NCI-H774 (cell line): ENCODE data around the gene PTPRN2.
A peak's percentile ranks its signal among the peaks of the same experiment; 100 is the strongest.
"Not testable (repeated sequence)": the region's sequence is repeated elsewhere in the genome, so short reads cannot be mapped to it uniquely, and the experiment has no call there.

Experiments used
- DNase-seq: peaks from one replicate; lab custom pipeline; 2025; lab: John Stamatoyannopoulos, UW

Gene PTPRN2

DNA sequence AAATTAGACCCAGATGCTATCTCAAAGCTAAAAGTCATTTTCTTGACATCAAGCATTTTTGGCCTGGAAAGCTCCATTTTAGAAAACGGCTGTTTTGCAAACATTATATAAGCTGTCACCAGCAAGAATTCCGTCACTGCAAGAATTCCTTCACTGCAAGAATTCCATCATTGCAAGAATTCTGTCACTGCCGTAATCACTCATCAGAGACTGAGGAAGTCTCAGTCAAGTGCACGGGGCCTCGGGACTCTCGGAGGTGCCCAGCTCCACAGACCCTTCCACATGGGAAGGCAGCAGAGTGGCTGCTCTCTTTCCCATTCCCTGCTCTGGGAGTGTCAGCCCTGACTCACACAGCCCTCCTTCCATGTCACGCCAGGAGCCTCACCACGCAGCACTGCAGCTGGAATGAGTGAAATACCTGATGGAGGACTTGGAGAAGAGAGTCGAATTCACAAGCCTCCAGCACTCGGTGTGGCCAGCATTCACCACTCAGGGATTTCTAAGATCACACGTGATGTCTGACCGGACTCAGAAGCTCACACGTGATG, 168.3 kb downstream of the PTPRN2 start:
- no peak for DNase-seq

DNA sequence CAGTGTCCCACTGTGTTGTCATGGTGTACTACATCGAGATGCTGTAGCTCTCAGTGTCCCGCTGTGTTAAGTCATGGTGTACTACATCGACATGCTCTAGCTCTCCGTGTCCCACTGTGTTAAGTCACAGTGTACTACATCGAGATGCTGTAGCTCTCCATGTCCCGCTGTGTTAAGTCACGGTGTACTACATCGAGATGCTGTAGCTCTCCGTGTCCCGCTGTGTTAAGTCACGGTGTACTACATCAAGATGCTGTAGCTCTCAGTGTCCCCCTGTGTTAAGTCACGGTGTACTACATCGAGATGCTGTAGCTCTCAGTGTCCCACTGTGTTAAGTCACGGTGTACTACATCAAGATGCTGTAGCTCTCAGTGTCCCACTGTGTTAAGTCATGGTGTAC, 169.2 kb downstream of the PTPRN2 start:
- DNase-seq, result not testable (repeated sequence)

DNA sequence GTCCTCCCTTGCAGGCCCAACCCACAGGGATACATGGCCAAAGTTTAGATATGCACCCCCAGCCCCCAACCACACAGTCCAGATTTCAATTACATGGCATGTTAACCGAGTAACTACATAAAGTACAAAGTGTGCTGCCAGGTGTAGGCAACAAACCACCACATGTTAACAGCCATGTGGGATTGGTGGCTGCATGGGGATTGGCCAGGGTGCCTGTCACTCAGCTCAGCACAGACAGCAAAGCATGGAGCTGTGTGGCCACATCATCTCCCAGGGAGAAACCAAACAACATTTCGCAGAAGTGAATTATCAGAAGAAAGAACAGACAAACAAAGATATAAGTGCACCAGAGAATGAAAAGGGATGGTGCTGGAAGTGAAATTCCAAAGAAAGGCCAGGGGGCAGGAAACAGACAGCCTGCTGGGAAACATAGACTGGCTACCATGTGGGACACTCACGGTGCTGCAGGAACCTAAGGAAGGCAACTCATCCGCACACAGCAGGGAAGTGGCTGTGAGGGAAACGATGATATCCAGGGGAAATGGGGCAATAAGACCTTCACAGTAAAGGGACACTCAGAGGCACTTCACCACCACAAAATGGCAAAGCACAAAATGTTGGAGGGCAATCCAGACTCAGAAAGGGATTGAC, 171.2 kb downstream of the PTPRN2 start:
- no peak for DNase-seq

DNA sequence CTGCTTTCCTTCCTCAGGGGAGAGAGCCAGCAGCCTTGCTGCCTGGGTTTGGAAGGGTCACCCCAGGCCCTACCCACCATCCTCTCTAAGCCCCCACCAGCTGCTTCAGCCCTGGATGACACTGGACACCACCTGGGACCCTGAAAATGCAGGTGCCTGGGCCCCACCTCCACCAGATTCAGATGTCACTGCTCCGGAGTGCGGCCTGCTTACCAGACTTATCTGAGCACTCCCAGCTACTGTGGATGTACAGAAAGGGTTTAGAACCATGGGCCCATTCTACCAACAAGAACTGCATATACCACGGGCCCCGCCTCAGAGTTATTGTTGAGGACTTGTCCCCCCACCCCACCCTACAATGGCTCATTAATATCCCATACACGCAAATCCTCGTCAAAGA, 172.3 kb downstream of the PTPRN2 start:
- no peak for DNase-seq

DNA sequence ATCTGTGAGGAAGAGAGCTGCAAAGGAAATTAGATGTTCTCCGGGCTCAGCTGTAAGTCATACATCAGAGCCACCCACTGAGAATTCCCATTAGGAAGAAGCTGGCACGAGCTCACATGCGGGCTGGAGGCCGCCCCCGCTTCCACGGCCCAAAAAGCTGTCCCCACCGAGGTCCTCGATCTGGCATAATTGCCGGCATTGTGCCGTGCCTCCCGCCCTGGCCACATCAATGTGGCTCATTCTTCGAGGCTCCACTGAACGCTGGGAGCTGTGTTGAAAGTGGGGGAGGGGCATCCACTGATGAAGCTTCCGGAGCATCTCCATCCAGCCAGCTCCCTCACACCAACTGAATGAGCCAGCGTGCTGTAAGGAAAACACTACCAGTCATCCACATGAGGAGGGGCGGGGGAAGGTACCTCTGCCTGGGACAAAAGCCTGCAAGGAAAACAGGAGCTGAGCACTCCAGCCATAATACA, 173.1 kb downstream of the PTPRN2 start:
- DNase-seq, result no peak

DNA sequence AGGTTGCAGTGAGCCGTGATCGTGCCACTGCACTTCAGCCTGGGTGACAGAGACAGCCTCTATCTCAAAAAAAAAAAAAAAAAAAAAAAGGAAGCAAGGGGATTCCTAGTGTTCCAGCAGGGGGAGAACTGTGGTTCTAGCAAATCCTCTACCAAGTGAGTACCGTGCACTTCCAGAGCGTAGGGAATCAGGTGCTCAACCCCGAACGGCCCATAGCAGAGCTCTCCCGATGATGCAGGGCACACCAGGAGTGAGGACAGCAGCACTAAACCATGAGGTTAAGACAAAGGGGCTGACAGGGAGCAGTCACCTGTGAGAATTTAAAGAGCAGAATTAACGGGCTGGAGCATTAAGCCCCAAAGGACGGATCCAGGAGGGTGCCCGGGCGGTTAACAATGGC, 173.6 kb downstream of the PTPRN2 start:
- DNase-seq, result no peak

DNA sequence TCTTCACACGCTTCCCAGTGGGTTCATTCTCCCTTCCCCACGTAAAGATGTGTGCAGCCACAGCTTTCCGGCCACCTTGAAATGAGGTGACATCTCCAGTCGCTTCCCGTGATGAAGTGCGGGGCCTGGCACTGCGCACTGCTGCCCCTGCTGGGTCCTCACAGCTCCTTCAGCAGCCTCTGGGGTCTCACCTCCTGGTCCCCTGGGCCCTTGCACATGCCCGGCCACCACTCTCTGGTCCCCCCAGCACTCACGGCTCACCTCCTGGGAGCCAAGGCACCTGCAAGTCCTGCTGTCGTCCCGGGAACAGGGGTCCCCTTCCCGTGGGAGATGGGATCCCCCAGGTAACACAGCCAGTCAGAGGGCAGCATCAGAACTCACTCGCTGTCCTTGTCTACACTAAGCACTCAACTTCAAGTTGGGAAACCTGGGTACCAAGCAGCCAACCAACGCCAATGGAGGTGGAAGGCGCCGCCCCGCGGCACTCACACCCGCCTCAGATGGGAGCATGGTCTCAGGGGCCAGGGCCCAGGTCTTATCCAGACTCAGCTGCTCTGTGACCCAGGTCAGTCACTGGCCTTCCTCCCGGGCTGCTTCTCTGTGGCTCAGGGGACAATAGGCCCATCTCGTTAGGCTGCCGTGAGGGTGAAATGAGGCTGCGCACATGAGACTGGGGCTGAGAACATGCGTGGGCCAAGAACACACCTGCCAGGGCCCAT, 176.2 kb downstream of the PTPRN2 start:
- no peak for DNase-seq

DNA sequence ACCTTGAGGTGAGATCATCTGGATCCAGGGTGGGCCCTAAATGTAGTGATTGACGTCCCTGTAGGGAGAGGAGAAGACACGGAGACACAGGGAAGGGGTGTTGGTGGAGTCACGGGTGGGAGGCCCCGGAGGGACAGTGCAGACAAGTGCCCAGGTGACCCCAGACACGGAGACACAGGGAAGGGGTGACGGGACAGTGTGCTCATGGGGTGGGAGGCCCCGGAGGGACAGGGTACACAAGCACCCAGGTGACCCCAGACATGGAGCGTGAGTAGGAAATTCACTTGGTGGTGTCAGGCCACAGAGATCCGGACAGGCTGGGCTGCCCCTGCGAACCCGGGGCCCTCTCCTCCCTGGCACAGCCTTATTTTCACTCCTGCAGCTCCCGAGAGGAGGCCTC, 176.9 kb downstream of the PTPRN2 start:
- no peak for DNase-seq

DNA sequence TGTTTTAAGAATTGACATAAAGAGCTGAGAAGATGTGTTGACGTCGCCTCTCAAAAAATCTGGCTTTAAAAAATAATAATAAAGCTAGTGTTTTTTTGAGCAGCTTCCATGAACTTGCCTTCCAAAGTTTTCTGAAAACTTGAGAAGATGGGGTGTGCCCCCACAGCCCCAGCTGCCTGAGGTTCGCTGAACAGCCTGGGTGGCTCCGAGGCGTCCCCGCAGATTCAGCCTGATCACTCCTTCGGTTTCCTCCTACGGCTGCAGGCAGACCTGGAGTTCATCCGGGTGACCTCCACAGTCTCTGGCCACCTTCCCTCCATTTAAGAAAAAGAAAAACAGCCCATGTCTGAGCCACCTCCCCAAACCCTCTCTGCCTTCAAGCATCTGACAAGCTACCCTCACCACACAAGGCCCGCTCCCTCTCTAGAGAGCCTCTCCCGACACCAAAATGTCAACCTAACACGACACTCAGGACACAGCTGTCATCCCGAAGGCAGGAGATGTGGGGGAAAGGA, 177.8 kb downstream of the PTPRN2 start:
- no peak for DNase-seq

DNA sequence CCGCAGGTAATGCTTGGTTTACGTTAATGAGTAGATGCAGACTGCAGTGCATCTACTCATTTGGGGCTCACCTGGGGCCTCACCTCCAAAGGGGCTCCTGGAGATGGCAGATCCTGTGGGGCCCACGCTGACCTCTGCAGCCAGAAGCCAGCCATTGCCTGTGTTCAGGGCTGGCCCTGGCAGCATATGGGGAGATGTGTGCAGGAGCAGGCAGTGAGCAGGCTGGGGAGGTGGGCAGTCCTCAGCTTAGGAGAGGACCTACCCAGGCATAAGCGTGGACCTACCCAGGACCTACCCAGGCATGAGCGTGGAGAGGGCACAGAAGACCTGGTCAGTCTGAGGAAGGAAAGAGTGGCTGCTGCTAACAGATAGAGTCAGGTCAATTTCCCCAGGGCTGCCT, 178.5 kb downstream of the PTPRN2 start:
- DNase-seq, result no peak

DNA sequence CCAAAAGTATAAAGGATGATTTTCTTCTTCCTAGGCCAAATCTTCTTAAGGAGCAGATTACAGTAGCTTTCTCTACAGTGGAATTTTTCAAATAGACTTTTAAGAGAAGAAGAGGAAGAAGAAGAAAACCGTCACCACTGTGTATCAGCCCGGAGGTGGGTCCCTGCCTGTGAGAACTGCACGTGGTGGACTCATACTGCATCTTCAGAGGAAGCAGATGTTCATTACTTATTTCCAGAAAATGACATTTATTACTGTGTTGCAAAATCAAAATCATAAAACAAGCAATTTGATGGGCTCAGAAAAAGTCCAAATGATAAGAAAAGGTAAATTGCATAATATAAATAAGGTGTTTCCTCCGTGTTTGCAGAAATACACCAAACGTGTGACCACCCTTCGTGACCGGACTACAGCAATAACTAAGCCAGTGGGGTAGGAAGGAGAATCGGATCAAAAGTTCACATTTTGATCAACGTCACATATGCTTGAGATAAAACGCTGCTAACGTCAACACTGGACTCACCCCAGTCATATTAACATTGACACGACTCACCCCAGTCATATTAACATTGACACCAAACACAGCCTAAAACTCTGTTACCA, 179.2 kb downstream of the PTPRN2 start:
- DNase-seq, result no peak

DNA sequence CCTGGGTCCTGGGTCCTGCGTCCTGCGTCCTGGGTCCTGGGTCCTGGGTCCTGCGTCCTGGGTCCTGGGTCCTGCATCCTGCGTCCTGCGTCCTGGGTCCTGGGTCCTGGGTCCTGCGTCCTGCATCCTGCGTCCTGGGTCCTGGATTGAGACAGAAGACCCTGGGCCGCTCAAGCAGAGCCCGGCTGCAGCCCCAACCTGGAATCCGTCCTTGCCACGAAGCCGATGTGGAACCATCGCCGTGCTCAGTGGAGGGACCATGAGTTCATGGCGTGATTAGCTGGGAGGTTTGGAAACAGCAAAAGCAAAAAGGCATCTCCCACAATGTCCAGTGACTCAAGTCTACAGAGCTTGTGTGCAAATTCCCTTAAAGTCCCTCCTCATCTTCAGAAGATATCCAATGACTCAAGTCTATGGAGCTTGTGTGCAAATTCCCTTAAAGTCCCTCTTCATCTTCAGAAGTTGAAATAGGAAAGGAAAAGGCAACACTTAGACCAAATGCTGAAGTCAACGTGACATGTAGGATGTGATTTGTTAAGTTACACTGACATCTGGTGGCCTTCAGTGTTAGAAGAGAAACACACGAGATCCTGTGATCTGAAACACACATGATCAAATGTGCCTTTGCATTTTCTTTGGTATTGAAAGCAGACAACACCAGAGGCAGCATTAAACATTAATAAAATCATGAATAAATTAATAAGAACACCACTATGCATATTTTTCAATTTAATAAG, 179.9 kb downstream of the PTPRN2 start:
- DNase-seq, result peak; percentile 28

DNA sequence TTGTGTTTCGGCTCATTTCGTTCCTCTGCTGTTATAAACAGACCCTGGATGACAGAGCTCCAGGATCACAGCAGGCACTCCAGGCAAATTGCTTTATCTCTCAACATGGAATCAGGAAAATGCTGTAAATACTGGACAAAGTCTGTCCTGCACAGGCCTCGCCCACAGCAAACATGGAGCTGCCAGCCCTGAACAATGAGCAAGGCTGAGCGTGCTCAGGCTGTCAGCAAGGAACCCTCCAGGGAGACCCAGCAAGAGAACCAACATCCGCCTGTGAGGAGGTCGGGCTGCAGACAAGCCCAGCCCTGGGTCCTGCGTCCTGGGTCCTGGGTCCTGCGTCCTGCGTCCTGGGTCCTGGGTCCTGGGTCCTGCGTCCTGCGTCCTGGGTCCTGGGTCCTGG, 180.8 kb downstream of the PTPRN2 start:
- no peak for DNase-seq

DNA sequence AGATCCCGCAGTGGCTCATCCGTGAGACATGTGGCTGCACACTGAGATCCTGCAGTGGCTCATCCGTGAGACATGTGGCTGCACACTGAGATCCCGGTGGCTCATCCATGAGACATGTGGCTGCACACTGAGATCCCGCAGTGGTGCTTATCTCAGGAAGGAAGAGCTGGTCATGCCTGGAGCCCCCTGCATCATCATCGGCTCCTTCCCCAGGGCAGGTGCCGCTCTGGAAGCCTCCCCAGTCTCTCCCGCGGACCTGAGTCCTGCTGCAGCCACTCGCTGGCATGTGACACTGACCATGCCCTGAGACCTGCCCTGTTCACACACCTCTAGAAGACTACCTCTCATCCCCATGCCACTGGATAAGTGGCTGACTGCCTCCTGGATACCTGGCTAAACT, 181.3 kb downstream of the PTPRN2 start:
- DNase-seq, result no peak

DNA sequence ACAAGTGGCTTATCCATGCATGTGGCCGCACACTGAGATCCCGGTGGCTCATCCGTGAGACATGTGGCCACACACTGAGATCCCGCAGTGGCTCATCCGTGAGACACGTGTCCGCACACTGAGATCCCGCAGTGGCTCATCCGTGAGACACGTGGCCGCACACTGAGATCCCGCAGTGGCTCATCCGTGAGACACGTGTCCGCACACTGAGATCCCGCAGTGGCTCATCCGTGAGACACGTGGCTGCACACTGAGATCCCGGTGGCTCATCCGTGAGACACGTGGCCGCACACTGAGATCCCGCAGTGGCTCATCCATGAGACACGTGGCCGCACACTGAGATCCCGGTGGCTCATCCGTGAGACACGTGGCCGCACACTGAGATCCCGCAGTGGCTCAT, 181.9 kb downstream of the PTPRN2 start:
- not testable (repeated sequence) for DNase-seq

DNA sequence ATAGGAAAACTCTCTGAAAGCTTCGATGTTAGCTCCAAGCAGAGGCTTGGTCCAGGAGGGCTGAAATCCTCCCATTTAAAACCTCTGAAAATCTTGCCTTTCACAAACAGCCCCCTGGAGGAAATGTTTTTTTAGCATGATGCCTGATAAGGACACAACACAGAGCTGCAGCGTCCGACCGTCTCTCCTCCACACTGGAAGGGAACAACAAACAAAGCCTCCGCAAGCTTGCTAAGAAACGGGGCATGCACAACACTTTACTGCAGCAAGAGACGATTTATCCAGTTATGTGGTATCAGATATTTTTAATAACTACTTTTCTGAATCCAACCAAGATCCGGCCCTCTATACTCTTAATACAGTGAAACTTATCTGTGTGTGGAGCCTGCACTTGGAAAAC, 182.3 kb downstream of the PTPRN2 start:
- DNase-seq, result no peak

DNA sequence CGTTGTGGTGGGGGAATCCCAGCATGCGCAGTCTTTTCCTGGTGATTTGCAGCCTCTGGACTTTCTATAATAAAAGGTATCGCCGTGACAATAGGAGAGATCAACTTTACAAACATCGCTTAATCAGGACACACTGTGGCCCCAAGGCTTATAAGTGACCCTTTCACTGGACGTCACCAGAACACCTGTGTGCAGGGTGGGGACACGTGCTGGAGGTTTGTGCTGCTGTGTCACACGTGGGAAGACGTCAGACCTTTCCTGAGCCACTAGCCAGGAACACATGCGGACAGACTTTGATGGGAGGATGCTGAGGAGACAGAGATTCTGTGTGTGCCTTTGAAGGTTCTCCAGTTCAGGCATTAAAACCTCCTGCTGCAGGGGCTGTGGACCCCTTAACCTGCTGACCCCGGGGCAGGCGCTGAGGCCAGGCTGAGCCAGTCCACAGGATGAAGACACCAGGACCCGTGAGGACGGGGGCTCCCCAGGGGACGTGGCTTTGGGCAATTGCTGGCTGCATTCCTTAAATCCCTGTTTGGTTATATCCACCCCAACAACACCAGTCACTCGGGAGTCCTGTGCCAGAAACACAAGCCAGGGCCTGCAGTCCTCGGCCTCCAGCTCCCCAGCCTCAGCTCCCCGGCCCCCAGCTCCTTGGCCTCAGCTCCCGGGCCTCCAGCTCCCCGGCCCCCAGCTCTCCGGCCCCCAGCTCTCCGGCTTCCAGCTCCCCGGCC, 183.4 kb downstream of the PTPRN2 start:
- DNase-seq, result no peak

DNA sequence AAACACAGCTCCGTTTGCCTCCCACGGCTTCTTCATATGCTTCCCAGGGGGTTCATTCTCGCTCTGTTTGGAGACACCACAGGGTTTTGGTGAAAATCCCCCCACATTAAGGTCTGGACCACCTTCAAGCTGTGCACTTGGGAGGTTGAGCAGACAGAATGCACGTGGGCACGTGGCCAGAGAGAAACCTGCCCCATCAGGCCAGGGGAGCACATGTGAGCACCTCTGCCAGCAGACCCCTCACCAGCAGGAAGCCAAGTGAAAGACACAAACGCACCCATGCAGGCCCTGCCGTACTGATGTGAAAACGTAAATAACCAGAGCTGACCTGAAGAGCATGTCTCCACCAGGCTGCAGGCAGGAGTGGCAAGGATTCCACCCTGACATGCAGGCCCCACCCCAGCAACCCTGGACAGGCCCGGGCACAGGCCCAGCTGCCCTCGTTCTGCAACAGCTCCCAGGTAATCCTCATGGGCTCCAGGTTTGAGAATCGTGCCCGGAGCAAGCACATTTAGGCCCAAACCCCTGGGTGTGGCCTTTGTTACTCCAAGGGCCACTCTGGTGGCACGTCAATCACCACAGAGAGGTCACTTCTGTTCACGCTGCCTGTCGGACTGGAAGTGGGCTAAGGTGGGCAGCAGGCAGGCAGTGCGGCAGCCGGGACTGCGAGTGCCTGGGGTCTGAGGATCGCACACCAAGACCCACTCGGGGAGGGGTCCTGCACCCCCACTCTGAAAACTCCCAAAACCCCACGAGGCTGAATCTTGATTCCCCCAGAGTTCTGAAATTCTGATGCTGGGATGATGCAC, 184.4 kb downstream of the PTPRN2 start:
- no peak for DNase-seq

DNA sequence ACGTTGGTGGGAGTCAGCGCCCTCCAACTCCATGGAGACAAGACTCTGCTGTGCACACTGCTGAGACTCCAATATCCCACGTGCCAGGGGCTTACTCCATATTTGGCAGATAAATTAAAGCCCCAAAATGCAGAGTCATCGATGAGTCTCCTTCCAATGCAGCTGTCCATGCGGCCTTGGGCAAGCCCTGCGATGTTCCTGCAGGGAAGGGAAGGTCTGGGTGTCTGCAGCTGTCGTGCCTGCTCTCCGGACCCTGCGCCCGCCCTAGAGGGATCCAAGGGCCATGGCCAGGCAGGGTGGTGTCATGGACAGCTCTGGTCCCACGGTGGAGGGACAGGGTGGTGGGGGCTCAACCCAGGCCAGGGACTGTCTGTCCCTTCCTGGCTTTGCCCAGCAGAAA, 185.2 kb downstream of the PTPRN2 start:
- no peak for DNase-seq

DNA sequence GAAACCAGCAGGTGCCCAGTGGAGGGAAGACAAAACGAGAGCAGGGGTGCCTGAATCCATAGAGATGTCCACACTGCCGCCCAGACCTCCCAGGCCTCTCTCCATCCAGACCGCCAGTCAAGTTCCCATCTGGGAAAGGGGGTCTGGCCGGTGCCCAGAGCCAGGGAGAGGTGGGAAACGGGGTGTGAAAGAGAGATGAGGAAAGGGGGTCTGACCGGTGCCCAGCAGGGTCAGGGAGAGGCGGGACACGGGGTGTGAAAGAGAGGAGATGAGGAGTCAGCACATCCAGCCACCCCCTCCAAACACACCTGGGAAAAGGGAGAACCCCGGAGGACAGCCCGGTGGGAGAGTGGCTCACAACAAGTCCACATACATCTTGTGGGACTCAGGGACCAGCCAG, 185.8 kb downstream of the PTPRN2 start:
- DNase-seq, result no peak

DNA sequence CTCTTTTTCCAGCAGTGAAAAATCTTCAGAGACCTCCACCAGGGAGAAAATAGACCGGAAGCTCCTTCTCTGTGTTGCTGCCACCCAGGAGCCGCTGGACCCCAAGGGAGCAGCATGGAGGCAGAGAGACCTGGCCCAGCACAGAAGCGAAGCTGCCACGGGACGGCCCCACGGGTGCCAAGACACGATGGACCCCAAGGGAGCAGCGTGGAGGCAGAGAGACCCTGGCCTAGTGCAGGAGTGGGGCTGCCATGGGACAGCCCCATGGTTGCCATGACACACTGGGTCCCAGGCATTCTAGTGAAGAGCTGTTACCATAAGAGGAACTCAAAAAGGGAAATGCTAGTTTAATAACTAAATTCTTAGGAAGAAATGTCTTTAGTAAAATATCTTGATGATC, 186.3 kb downstream of the PTPRN2 start:
- DNase-seq, result no peak
